Heart left ventricle (tissue), 16 donors: ENCODE measurements around the gene CYTH1. TPM values are rescaled to one million over a fixed set of nuclear protein-coding genes. Genes with fewer than 3 reads are reported as not detected.

Experiments
- ATAC-seq, 4 donors: fragments of 200-7000 bp; cut with Tn5 transposase; one replicate each; pipeline ENCODE4 v1.9.1; 2020 to 2022; ENCODE audit warnings: moderate library complexity in 4 of 4, mild to moderate bottlenecking in 3 of 4, moderate number of reproducible peaks in 1 of 4
- DNase-seq, 5 donors: peaks; one replicate each; pipeline ENCODE4 v3.0.0-alpha.2; 2020
- H3K27ac ChIP-seq, 12 donors: fragments of 200-600 bp; sonication (generic) in 4 of 12; one replicate each; pipeline versions ENCODE4 v1.5.0 to v1.8.0; 2016 to 2022; ENCODE audit warnings: mild to moderate bottlenecking in 2 of 12
- H3K27me3 ChIP-seq, 9 donors: fragments of 200-600 bp; sonication (generic) in 2 of 9; one replicate each; pipeline versions ENCODE4 v1.5.1 to v1.8.0; 2016 to 2022; ENCODE audit warnings: mild to moderate bottlenecking in 3 of 9
- H3K36me3 ChIP-seq, 9 donors: fragments of 200-600 bp; sonication (generic) in 2 of 9; one replicate each; pipeline versions ENCODE4 v1.5.0 to v1.8.0; 2018 to 2022; ENCODE audit warnings: mild to moderate bottlenecking in 2 of 9
- H3K4me1 ChIP-seq, 12 donors: fragments of 200-600 bp; sonication (generic) in 4 of 12; one replicate each; pipeline versions ENCODE4 v1.5.0 to v1.8.0; 2016 to 2022; ENCODE audit warnings: mild to moderate bottlenecking in 3 of 12
- H3K4me3 ChIP-seq, 12 donors: fragments of 200-600 bp; sonication (generic) in 4 of 12; one replicate each; pipeline versions ENCODE4 v1.5.0 to v1.8.0; 2017 to 2022; ENCODE audit warnings: mild to moderate bottlenecking in 9 of 12, moderate library complexity in 4 of 12
- H3K9me3 ChIP-seq, 12 donors: fragments of 200-600 bp; sonication (generic) in 4 of 12; one replicate each; pipeline versions ENCODE4 v1.5.0 to v1.8.0; 2016 to 2022; ENCODE audit warnings: mild to moderate bottlenecking in 1 of 12
- CTCF ChIP-seq, 12 donors: fragments of 200-600 bp; sonication (generic) in 4 of 12; IDR thresholded peaks; one replicate each; pipeline versions ENCODE4 v1.5.0 to v1.8.0; 2018 to 2022; ENCODE audit warnings: antibody characterized with exemption in 12 of 12, mild to moderate bottlenecking in 5 of 12
- POLR2A ChIP-seq, 2 donors: fragments of 450-650 bp; IDR thresholded peaks; one replicate each; pipeline ENCODE4 v1.6.1; 2017; ENCODE audit warnings: antibody characterized with exemption in 2 of 2, mild to moderate bottlenecking in 2 of 2, moderate library complexity in 2 of 2
- WGBS, 4 donors: extraction: QIAGEN DNeasy Blood & Tissue Kit in 2 of 4; methylation state at CpG; one replicate each; pipeline versions ENCODE4 v1.1.5 to v1.1.7; 2013 to 2018; 5-methylcytosine and 5-hydroxymethylcytosine counted together
- intact Hi-C, 10 donors: fragments of 100-400 bp; cut with DNase I; formaldehyde crosslinking; loops; one replicate each; pipeline versions ENCODE4 v1.11.1 to v1.14.2; 2022
- polyA plus RNA-seq, 2 donors: library from polyadenylated mRNA; stranded (reverse); fragments of 200-250 nt; gene quantifications; one replicate each; pipeline ENCODE4 v1.2.3, GENCODE V29; 2013
- total RNA-seq, 9 donors: library from RNA; depleted of rRNA in 2 of 9; stranded (reverse); fragments of >200 nt in 2 of 9; fragmentation: NEBNext Ultra II Directional in 3 of 9; extraction: Animal tissue kit (Norgen Biotek cat#: 25700) in 3 of 9; gene quantifications; one replicate each; pipeline versions ENCODE4 v1.1.0 to v1.2.4, GENCODE V29; 2016 to 2023
- donor health status: ischemic (EF 13 %, LVEDD 7.1; RV severe dilation, severe dysfunction).
- donor health status: healthy with polysubstance abuse.
- donor health status: DM: no; HTN: yes; CAD: no.
- donor health status: DM: no; HTN: no; CAD: no.
- donor health status: ischemic (EF 25% LVEDD 6.9; RV normal size, moderate dysfunction).
- donor health status: ischemic (EF 25% LVEDD 5.7; RV mildly dilated, moderate dysfunction).
- donor health status: healthy.
- donor health status: DM: yes; HTN: yes; CAD: no.
- donor health status: ischemic (EF 35%, LVEDD 5.7; RV mildly dilated, moderate dysfunction).
- donor health status: nonischemic (EF 11% LVEDD 7.7; RV severe dilation, severe dysfunction).
- donor health status: DM: yes; HTN: yes; CAD: no.
- donor health status: PGD.
- donor health status: ischemic (EF 29% LVEDD 5.4; RV normal size, mild dysfunction).
- donor health status: nonischemic (EF 23%, LVEDD 6.1; RV moderate dilation, normal function).

CYTH1 gene
- total and polyA plus RNA-seq, 11 donors = 20.0 to 59.1 (median 30.9) TPM

GRCh38 chr17:78687944-78688343, 94.1 kb downstream of the CYTH1 start:
- Histone ChIP-seq H3K4me1 (no peaks in the 10 kb centered on the region), H3K36me3 (peaks cover 0 to 96% (median 73%) of the 10 kb centered on the region in 9 donors), H3K9me3 (no peaks in the 10 kb centered on the region), H3K27ac (no peak overlapping the region), H3K4me3 (no peak overlapping the region), H3K27me3 (no peaks in the 10 kb centered on the region)
- no peak for ATAC-seq
- intact Hi-C loops = no loop called here
- WGBS, 4 donors = 90 to 95% (median 91%) methylated on average over 7 of the region's 7 CpGs
- no peak for DNase-seq
- TF ChIP-seq CTCF (IDR thresholded peaks at IDR 0.05) (no peak), POLR2A (IDR thresholded peaks at IDR 0.05) (no peak)

- no peak for ATAC-seq
- intact Hi-C loops = no loop called here
- Histone ChIP-seq H3K4me1 (peaks cover 0 to 5% (median 0%) of the 10 kb centered on the region in 12 donors), H3K36me3 (peaks cover 0 to 96% (median 65%) of the 10 kb centered on the region in 9 donors), H3K27ac (no peak overlapping the region), H3K27me3 (no peaks in the 10 kb centered on the region), H3K4me3 (no peak overlapping the region), H3K9me3 (no peaks in the 10 kb centered on the region)
- TF ChIP-seq CTCF (IDR thresholded peaks at IDR 0.05) = no peak
- TF ChIP-seq POLR2A (IDR thresholded peaks at IDR 0.05) = no peak
- DNase-seq = no peak
- 62 to 75% (median 68%) methylated on average over 3 of the region's 3 CpGs for WGBS, 4 donors
Measured at GRCh38 chr17:78687125-78687524, 94.9 kb downstream of the CYTH1 start.

GRCh38 chr17:78684026-78684425, 98.0 kb downstream of the CYTH1 start:
- no peak overlapping the region for H3K27ac ChIP-seq
- no peaks in the 10 kb centered on the region for H3K9me3 ChIP-seq
- TF ChIP-seq POLR2A (IDR thresholded peaks at IDR 0.05) (no peak), CTCF (IDR thresholded peaks at IDR 0.05) (no peak)
- peaks cover 0 to 10% (median 0%) of the 10 kb centered on the region in 12 donors for H3K4me1 ChIP-seq
- DNase-seq (no peak), ATAC-seq (no peak)
- intact Hi-C loops = no loop called here
- 72 to 75% (median 74%) methylated on average over 6 of the region's 6 CpGs for WGBS, 4 donors
- no peaks in the 10 kb centered on the region for H3K27me3 ChIP-seq
- peaks cover 0 to 93% (median 62%) of the 10 kb centered on the region in 9 donors for H3K36me3 ChIP-seq
- H3K4me3 ChIP-seq = no peak overlapping the region

- H3K36me3 ChIP-seq = peaks cover 0 to 93% (median 62%) of the 10 kb centered on the region in 9 donors
- H3K27ac ChIP-seq = no peak overlapping the region
- H3K27me3 ChIP-seq = no peaks in the 10 kb centered on the region
- no peak overlapping the region for H3K4me3 ChIP-seq
- WGBS, 4 donors = 96 to 99% (median 97%) methylated on average over 5 of the region's 5 CpGs
- no peaks in the 10 kb centered on the region for H3K9me3 ChIP-seq
- DNase-seq (no peak), ATAC-seq (no peak)
- intact Hi-C loops = no loop called here
- TF ChIP-seq POLR2A (IDR thresholded peaks at IDR 0.05) = no peak
- TF ChIP-seq CTCF (IDR thresholded peaks at IDR 0.05) = no peak
- peaks cover 0 to 10% (median 0%) of the 10 kb centered on the region in 12 donors for H3K4me1 ChIP-seq
Measured at GRCh38 chr17:78683408-78683961, 98.6 kb downstream of the CYTH1 start.
